HEK293T (cell line): ENCODE data around the gene MPND.

Source experiments
- BHLHE40 ChIP-seq: fragments of 450-650 bp; IDR thresholded peaks from 2 replicates; pipeline ENCODE4 v1.6.1; 2016; ENCODE audit warnings: mild to moderate bottlenecking, moderate library complexity, borderline replicate concordance
- ELF4 ChIP-seq: fragments of 450-650 bp; IDR thresholded peaks from 2 replicates; pipeline ENCODE4 v1.6.1; 2017; ENCODE audit warnings: antibody characterized with exemption
- FOXM1 ChIP-seq: fragments of 450-650 bp; IDR thresholded peaks from 2 replicates; pipeline ENCODE4 v1.6.1; 2017; ENCODE audit warnings: mild to moderate bottlenecking, borderline replicate concordance
- SP1 ChIP-seq: fragments of 450-650 bp; IDR thresholded peaks from 2 replicates; pipeline ENCODE4 v1.6.1; 2017
- ZNF384 ChIP-seq: fragments of 450-650 bp; IDR thresholded peaks from 2 replicates; pipeline ENCODE4 v1.6.1; 2016

DNA sequence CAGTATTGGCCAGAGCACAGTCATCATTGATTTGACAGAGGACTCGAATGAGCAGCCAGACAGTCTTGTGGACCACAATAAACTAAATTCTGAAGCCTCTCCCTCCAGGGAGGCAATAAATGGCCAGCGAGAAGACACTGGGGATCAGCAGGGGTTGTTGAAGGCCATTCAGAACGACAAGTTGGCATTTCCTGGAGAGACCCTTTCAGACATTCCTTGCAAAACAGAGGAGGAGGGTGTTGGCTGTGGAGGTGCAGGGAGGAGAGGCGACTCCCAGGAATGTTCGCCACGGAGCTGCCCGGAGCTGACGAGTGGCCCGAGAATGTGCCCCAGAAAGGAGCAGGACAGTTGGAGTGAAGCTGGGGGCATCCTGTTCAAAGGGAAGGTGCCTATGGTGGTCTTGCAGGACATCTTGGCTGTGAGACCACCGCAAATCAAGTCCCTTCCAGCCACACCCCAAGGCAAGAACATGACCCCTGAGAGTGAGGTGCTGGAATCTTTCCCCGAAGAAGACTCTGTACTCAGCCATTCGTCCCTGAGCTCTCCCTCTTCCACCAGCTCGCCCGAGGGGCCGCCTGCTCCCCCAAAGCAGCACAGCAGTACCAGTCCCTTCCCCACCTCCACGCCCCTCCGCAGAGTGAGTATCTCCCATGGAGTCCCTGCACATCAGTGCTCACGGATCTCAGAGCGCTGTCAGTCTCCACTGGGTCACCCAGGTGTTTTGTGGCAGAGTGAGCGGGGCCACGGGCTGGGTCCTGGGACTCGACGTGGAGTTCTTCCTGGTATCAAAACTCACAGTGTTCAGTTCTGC, 66.0 kb downstream of the MPND start:
- TF ChIP-seq ZNF384 (no peak), BHLHE40 (no peak), ELF4 (no peak), SP1 (no peak), FOXM1 (no peak)
